ENCODE measurements around the gene SPATA31C2. TPM values are rescaled to one million over a fixed set of nuclear protein-coding genes. Genes with fewer than 3 reads are reported as not detected.

Gene SPATA31C2
- total RNA-seq, 1 donor from 2014 or later, result not detected

DNA sequence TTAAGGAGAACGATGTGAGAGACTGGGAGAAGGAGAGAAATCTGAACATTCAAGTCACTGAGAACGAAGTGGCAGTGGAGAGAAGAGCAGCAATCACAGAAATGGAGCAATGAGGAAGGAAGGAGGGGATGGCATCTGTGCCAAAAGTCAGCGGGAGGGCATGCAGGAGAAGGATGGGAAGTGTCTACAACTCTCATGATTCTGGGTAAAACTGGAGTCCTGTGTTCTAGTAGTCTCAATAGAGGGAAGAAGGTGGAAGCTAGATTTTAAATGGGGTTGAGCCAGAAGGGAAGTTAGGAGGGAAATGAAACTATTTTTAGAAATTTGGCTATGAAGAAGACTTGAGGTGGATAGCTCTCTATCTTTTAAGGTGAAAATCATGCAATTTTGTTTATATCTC is 39.1 kb upstream of the SPATA31C2 start:
- Histone ChIP-seq H3K4me1 (ENCODE audit: insufficient read depth, low read length) (no peaks in the 10 kb centered on the region), H4K20me1 (ENCODE audit: insufficient read depth, low read length) (no peaks in the 10 kb centered on the region), H3K9ac (ENCODE audit: low read length) (no peak overlapping the region), H3K4me2 (ENCODE audit: low read length) (no peak overlapping the region), H3K4me3 (ENCODE audit: insufficient read depth, low read depth, low read length) (no peak overlapping the region), H3K36me3 (ENCODE audit: insufficient read depth, low read length) (no peaks in the 10 kb centered on the region), H3K27me3 (ENCODE audit: insufficient read depth, low read length) (peaks cover 2% of the 10 kb centered on the region), H3K9me3 (ENCODE audit: insufficient read depth, low read depth, low read length) (no peaks in the 10 kb centered on the region), H2AFZ (ENCODE audit: low read depth, low read length) (no peak overlapping the region), H3K27ac (ENCODE audit: low read depth, low read length) (no peak overlapping the region), H3K79me2 (ENCODE audit: insufficient read depth, low read length) (no peaks in the 10 kb centered on the region)
- Mint-ChIP-seq H3K4me3 (ENCODE audit: unreplicated experiment) (no peak overlapping the region), H3K9me3 (ENCODE audit: unreplicated experiment) (peaks cover 5% of the 10 kb centered on the region), H3K27ac (ENCODE audit: unreplicated experiment) (no peak overlapping the region), H3K27me3 (ENCODE audit: low read depth, unreplicated experiment) (peaks cover 6% of the 10 kb centered on the region), H3K36me3 (ENCODE audit: low read depth, unreplicated experiment) (no peaks in the 10 kb centered on the region), H3K4me1 (ENCODE audit: low read depth, unreplicated experiment) (no peaks in the 10 kb centered on the region)
- FAIRE-seq (no peak), DNase-seq (ENCODE audit: low read depth) (no peak)
- no peak for TF ChIP-seq EZH2 (IDR thresholded peaks at IDR 0.05; ENCODE audit: insufficient read depth, low read length)
- TF ChIP-seq, protein P1, sequence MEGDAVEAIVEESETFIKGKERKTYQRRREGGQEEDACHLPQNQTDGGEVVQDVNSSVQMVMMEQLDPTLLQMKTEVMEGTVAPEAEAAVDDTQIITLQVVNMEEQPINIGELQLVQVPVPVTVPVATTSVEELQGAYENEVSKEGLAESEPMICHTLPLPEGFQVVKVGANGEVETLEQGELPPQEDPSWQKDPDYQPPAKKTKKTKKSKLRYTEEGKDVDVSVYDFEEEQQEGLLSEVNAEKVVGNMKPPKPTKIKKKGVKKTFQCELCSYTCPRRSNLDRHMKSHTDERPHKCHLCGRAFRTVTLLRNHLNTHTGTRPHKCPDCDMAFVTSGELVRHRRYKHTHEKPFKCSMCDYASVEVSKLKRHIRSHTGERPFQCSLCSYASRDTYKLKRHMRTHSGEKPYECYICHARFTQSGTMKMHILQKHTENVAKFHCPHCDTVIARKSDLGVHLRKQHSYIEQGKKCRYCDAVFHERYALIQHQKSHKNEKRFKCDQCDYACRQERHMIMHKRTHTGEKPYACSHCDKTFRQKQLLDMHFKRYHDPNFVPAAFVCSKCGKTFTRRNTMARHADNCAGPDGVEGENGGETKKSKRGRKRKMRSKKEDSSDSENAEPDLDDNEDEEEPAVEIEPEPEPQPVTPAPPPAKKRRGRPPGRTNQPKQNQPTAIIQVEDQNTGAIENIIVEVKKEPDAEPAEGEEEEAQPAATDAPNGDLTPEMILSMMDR (IDR thresholded peaks at IDR 0.05; ENCODE audit: insufficient read depth, low read depth, low read length), result no peak

- Mint-ChIP-seq H3K4me3 (ENCODE audit: unreplicated experiment) (no peak overlapping the region), H3K9me3 (ENCODE audit: unreplicated experiment) (peaks cover 5% of the 10 kb centered on the region), H3K27ac (ENCODE audit: unreplicated experiment) (no peak overlapping the region), H3K36me3 (ENCODE audit: low read depth, unreplicated experiment) (no peaks in the 10 kb centered on the region), H3K27me3 (ENCODE audit: low read depth, unreplicated experiment) (peaks cover 5% of the 10 kb centered on the region), H3K4me1 (ENCODE audit: low read depth, unreplicated experiment) (no peaks in the 10 kb centered on the region)
- TF ChIP-seq, protein P1 (IDR thresholded peaks at IDR 0.05; ENCODE audit: insufficient read depth, low read depth, low read length), result no peak
- TF ChIP-seq EZH2 (IDR thresholded peaks at IDR 0.05; ENCODE audit: insufficient read depth, low read length), result no peak
- H3K27ac ChIP-seq (ENCODE audit: low read depth, low read length), result no peak overlapping the region
- H3K27me3 ChIP-seq (ENCODE audit: insufficient read depth, low read length), result peaks cover 2% of the 10 kb centered on the region
- DNase-seq (ENCODE audit: low read depth) (no peak), FAIRE-seq (no peak)
- H3K4me3 ChIP-seq (ENCODE audit: insufficient read depth, low read depth, low read length), result no peak overlapping the region
- H3K9ac ChIP-seq (ENCODE audit: low read length), result no peak overlapping the region
- no peaks in the 10 kb centered on the region for H3K36me3 ChIP-seq (ENCODE audit: insufficient read depth, low read length)
- H4K20me1 ChIP-seq (ENCODE audit: insufficient read depth, low read length), result no peaks in the 10 kb centered on the region
- no peak overlapping the region for H3K4me2 ChIP-seq (ENCODE audit: low read length)
- H3K9me3 ChIP-seq (ENCODE audit: insufficient read depth, low read depth, low read length), result no peaks in the 10 kb centered on the region
- H2AFZ ChIP-seq (ENCODE audit: low read depth, low read length), result no peak overlapping the region
- no peaks in the 10 kb centered on the region for H3K4me1 ChIP-seq (ENCODE audit: insufficient read depth, low read length)
- no peaks in the 10 kb centered on the region for H3K79me2 ChIP-seq (ENCODE audit: insufficient read depth, low read length)
Observed at GRCh38 chr9:88174324-88174723, 36.0 kb upstream of the SPATA31C2 start.

DNA sequence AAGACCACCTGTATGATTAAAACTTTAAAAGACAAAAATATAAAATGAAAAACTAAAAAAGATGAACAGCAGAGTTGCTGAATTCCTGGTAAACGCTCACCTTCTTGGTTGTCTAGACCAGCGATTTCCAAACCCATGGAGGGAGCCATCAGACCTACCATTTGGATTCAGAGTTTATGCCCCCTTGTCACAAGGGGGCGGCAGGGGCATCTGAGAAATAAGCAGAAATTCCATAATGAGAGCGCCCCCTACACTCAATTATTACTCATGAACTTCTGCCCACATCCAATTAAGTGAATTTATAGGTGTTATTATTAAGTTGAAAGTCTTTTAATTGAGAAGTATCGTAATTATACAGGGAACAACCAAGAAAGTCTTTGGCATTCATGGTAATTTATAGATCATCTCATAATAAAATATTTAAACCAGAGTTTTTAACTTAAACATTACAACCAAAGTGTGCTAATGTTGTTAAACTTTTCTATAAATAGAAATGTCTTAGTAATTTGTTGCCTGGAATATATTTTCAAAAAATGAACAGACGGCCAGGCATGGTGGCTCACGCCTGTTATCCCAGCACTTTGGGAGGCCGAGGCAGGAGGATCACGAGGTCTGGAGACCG is 35.2 kb upstream of the SPATA31C2 start:
- no peaks in the 10 kb centered on the region for H3K4me1 ChIP-seq (ENCODE audit: insufficient read depth, low read length)
- no peak overlapping the region for H3K4me3 ChIP-seq (ENCODE audit: insufficient read depth, low read depth, low read length)
- peaks cover 5% of the 10 kb centered on the region for H3K27me3 Mint-ChIP-seq (ENCODE audit: low read depth, unreplicated experiment)
- H3K4me3 Mint-ChIP-seq (ENCODE audit: unreplicated experiment), result no peak overlapping the region
- no peaks in the 10 kb centered on the region for H3K9me3 ChIP-seq (ENCODE audit: insufficient read depth, low read depth, low read length)
- H3K27me3 ChIP-seq (ENCODE audit: insufficient read depth, low read length), result peaks cover 2% of the 10 kb centered on the region
- H3K9ac ChIP-seq (ENCODE audit: low read length), result no peak overlapping the region
- no peak overlapping the region for H3K4me2 ChIP-seq (ENCODE audit: low read length)
- no peaks in the 10 kb centered on the region for H3K4me1 Mint-ChIP-seq (ENCODE audit: low read depth, unreplicated experiment)
- FAIRE-seq (peak; percentile 9), DNase-seq (ENCODE audit: low read depth) (peak; percentile 51)
- peaks cover 7% of the 10 kb centered on the region for H3K9me3 Mint-ChIP-seq (ENCODE audit: unreplicated experiment)
- H3K27ac Mint-ChIP-seq (ENCODE audit: unreplicated experiment), result no peak overlapping the region
- no peak overlapping the region for H3K27ac ChIP-seq (ENCODE audit: low read depth, low read length)
- no peak for TF ChIP-seq EZH2 (IDR thresholded peaks at IDR 0.05; ENCODE audit: insufficient read depth, low read length)
- TF ChIP-seq, protein P1 (IDR thresholded peaks at IDR 0.05; ENCODE audit: insufficient read depth, low read depth, low read length), result peak; percentile 73
- H2AFZ ChIP-seq (ENCODE audit: low read depth, low read length), result no peak overlapping the region
- no peaks in the 10 kb centered on the region for H3K36me3 ChIP-seq (ENCODE audit: insufficient read depth, low read length)
- H3K79me2 ChIP-seq (ENCODE audit: insufficient read depth, low read length), result no peaks in the 10 kb centered on the region
- H3K36me3 Mint-ChIP-seq (ENCODE audit: low read depth, unreplicated experiment), result no peaks in the 10 kb centered on the region
- no peaks in the 10 kb centered on the region for H4K20me1 ChIP-seq (ENCODE audit: insufficient read depth, low read length)

All from astrocyte (in vitro differentiated cells and primary cell).